HepG2 (cell line): ENCODE measurements around the gene RNPEPL1.

Experiments
- CTCF ChIP-seq: sonication (generic); formaldehyde crosslinking; IDR thresholded peaks from 2 replicates; pipeline ENCODE4 v1.5.0; 2020; ENCODE audit warnings: mild to moderate bottlenecking, missing genetic modification reagents, moderate library complexity
- MTF1 ChIP-seq: sonication (generic); formaldehyde crosslinking; IDR thresholded peaks from 2 replicates; pipeline ENCODE4 v1.5.0; 2020; ENCODE audit warnings: missing genetic modification reagents
- NONO ChIP-seq, 2 experiments: fragments of 450-650 bp in 1 of 2; sonication (generic) in 1 of 2; formaldehyde crosslinking in 1 of 2; IDR thresholded peaks in 1 of 2; conservative IDR thresholded peaks in 1 of 2; 2 replicates each; pipeline versions ENCODE4 v1.6.1 to v1.8.0; 2017 to 2022; ENCODE audit warnings: mild to moderate bottlenecking in 1 of 2, missing genetic modification reagents in 1 of 2, moderate library complexity in 1 of 2
- POLR2A ChIP-seq, 2 experiments: IDR thresholded peaks; 2 replicates each; pipeline ENCODE4 v1.6.1; 2011; ENCODE audit warnings: low read depth in 2 of 2, low read length in 2 of 2, mild to moderate bottlenecking in 1 of 2, moderate library complexity in 1 of 2; ENCODE audit not compliant: insufficient read depth in 1 of 2
- SCMH1 ChIP-seq: sonication (generic); formaldehyde crosslinking; IDR thresholded peaks from 2 replicates; pipeline ENCODE4 v1.9.0; 2021; ENCODE audit warnings: missing genetic modification reagents, mild to moderate bottlenecking, borderline replicate concordance

GRCh38 chr2:240588669-240589068, 20.4 kb downstream of the RNPEPL1 start:
- TF ChIP-seq MTF1 (CRISPR knock-in tag) (no peak), SCMH1 (no peak), NONO (IDR thresholded peaks at IDR 0.05) (no peak), NONO (CRISPR knock-in tag; conservative IDR thresholded peaks at IDR 0.05) (no peak), CTCF (CRISPR knock-in tag) (no peak), POLR2A (IDR thresholded peaks at IDR 0.05; ENCODE audit: insufficient read depth in 1 of 2, low read depth in 2 of 2, low read length in 2 of 2) (no peak)
